Neuronal stem cell (in vitro differentiated cells): Measurements from ENCODE around the gene AATK.

Experiments used
- DNase-seq: peaks from one replicate; pipeline ENCODE4 v3.0.0-alpha.2; 2013; ENCODE audit warnings: low spot score
- H2AFZ ChIP-seq: one replicate; pipeline ENCODE4 v1.6.1; 2013; ENCODE audit warnings: mild to moderate bottlenecking, low read length, inconsistent platforms
- H2AK5ac ChIP-seq: 2 replicates; pipeline ENCODE4 v1.6.1; 2013; ENCODE audit warnings: low read depth, mild to moderate bottlenecking, inconsistent platforms, low read length, moderate library complexity, mixed read lengths
- H2BK120ac ChIP-seq: 2 replicates; pipeline ENCODE4 v1.6.1; 2013; ENCODE audit warnings: low read depth, mild to moderate bottlenecking, inconsistent platforms, low read length, moderate library complexity, mixed read lengths
- H2BK12ac ChIP-seq: one replicate; pipeline ENCODE4 v1.6.1; 2013; ENCODE audit warnings: low read length, inconsistent platforms
- H2BK15ac ChIP-seq: 2 replicates; pipeline ENCODE4 v1.6.1; 2013; ENCODE audit warnings: mild to moderate bottlenecking, low read length, inconsistent platforms, mixed read lengths
- H2BK5ac ChIP-seq: one replicate; pipeline ENCODE4 v1.6.1; 2013; ENCODE audit warnings: inconsistent platforms, mild to moderate bottlenecking, low read length, moderate library complexity
- H3K14ac ChIP-seq: one replicate; pipeline ENCODE4 v1.6.1; 2013; ENCODE audit warnings: low read length, inconsistent platforms
- H3K18ac ChIP-seq: 2 replicates; pipeline ENCODE4 v1.6.1; 2013; ENCODE audit warnings: low read length, inconsistent platforms
- H3K23ac ChIP-seq: 2 replicates; pipeline ENCODE4 v1.6.1; 2013; ENCODE audit warnings: low read depth, mild to moderate bottlenecking, mixed read lengths, low read length, inconsistent platforms; ENCODE audit not compliant: poor library complexity
- H3K27ac ChIP-seq: replicated peaks from 3 replicates; pipeline ENCODE4 v1.5.1; 2013; ENCODE audit warnings: low read length, inconsistent platforms
- H3K27me3 ChIP-seq, 3 experiments: 2 replicates each; pipeline ENCODE4 v1.6.1; 2013; ENCODE audit warnings: low read length in 3 of 3, mild to moderate bottlenecking in 2 of 3, inconsistent platforms in 1 of 3, low read depth in 1 of 3, mixed read lengths in 1 of 3, moderate library complexity in 1 of 3; ENCODE audit not compliant: control insufficient read depth in 3 of 3, insufficient read depth in 3 of 3
- H3K36me3 ChIP-seq, 2 donors: replicated peaks in 1 of 2; 2 replicates each; pipeline ENCODE4 v1.6.1; 2013; ENCODE audit warnings: low read length in 2 of 2; ENCODE audit not compliant: control insufficient read depth in 2 of 2, insufficient read depth in 2 of 2
- H3K4ac ChIP-seq: 2 replicates; pipeline ENCODE4 v1.6.1; 2013; ENCODE audit warnings: inconsistent platforms, mild to moderate bottlenecking, low read length, moderate library complexity
- H3K4me1 ChIP-seq, 2 donors: 1 replicate in 1 of 2; 2 replicates in 1 of 2; pipeline ENCODE4 v1.6.1; 2013; ENCODE audit warnings: low read length in 2 of 2, low read depth in 1 of 2; ENCODE audit not compliant: control insufficient read depth in 2 of 2, insufficient read depth in 1 of 2
- H3K4me2 ChIP-seq: one replicate; pipeline ENCODE4 v1.6.1; 2013; ENCODE audit warnings: mild to moderate bottlenecking, low read length, inconsistent platforms; ENCODE audit not compliant: insufficient read depth, poor library complexity, severe bottlenecking
- H3K4me3 ChIP-seq, 2 donors: 2 replicates each; pipeline ENCODE4 v1.5.1; 2013; ENCODE audit warnings: low read length in 2 of 2, mild to moderate bottlenecking in 2 of 2, inconsistent platforms in 1 of 2, moderate library complexity in 1 of 2
- H3K79me1 ChIP-seq: one replicate; pipeline ENCODE4 v1.6.1; 2013; ENCODE audit warnings: low read depth, mild to moderate bottlenecking, inconsistent platforms, low read length, moderate library complexity
- H3K9ac ChIP-seq: one replicate; pipeline ENCODE4 v1.6.1; 2013; ENCODE audit warnings: mild to moderate bottlenecking, low read depth, low read length, inconsistent platforms; ENCODE audit not compliant: poor library complexity
- H3K9me3 ChIP-seq, 2 donors: replicated peaks in 1 of 2; 2 replicates each; pipeline versions ENCODE3 to v1.6.1; 2013; ENCODE audit warnings: low read length in 2 of 2, mild to moderate bottlenecking in 2 of 2, inconsistent platforms in 1 of 2, low read depth in 1 of 2, mixed read lengths in 1 of 2, moderate library complexity in 1 of 2; ENCODE audit not compliant: control insufficient read depth in 2 of 2, insufficient read depth in 1 of 2
- H4K8ac ChIP-seq: one replicate; pipeline ENCODE4 v1.6.1; 2013; ENCODE audit warnings: low read depth, mild to moderate bottlenecking, inconsistent platforms, low read length, moderate library complexity
- H4K91ac ChIP-seq: one replicate; pipeline ENCODE4 v1.6.1; 2013; ENCODE audit warnings: low read length, low read depth, mild to moderate bottlenecking, inconsistent platforms; ENCODE audit not compliant: poor library complexity
- WGBS, 2 donors: extraction: QIAGEN DNeasy Blood & Tissue Kit; methylation state at CpG; one replicate each; pipeline ENCODE4 v1.1.7; 2013; ENCODE audit warnings: missing lambda C conversion rate in 2 of 2, mixed read lengths in 1 of 2; ENCODE audit not compliant: insufficient read length in 2 of 2, insufficient replicate concordance in 1 of 2; ENCODE audit errors: extremely low coverage in 2 of 2; 5-methylcytosine and 5-hydroxymethylcytosine counted together

AATK gene

GRCh38 chr17:81210466-81210865, 44.4 kb upstream of the AATK start:
- no peak for DNase-seq
- peaks cover 11 to 33% of the 10 kb centered on the region in 2 donors for H3K36me3 ChIP-seq
- H3K79me1 ChIP-seq, result peaks cover 10% of the 10 kb centered on the region
- no peak overlapping the region for H3K4me3 ChIP-seq
- peaks cover 0 to 5% of the 10 kb centered on the region in 2 donors for H3K9me3 ChIP-seq
- H3K14ac ChIP-seq, result no peak overlapping the region
- no peak overlapping the region for H3K23ac ChIP-seq
- H2AK5ac ChIP-seq, result no peak overlapping the region
- H2AFZ ChIP-seq, result no peak overlapping the region
- no peak overlapping the region for H2BK5ac ChIP-seq
- H3K4ac ChIP-seq, result no peak overlapping the region
- no peaks in the 10 kb centered on the region for H3K4me1 ChIP-seq
- H2BK120ac ChIP-seq, result no peak overlapping the region
- no peak overlapping the region for H3K18ac ChIP-seq
- no CpG with 5 or more reads among the region's 10 CpGs for WGBS, 2 donors
- no peak overlapping the region for H3K4me2 ChIP-seq
- no peak overlapping the region for H4K8ac ChIP-seq
- no peak overlapping the region for H3K27ac ChIP-seq
- H2BK12ac ChIP-seq, result no peak overlapping the region
- no peaks in the 10 kb centered on the region for H3K27me3 ChIP-seq
- no peak overlapping the region for H3K9ac ChIP-seq
- H4K91ac ChIP-seq, result no peak overlapping the region
- no peak overlapping the region for H2BK15ac ChIP-seq

GRCh38 chr17:81209141-81209540, 43.1 kb upstream of the AATK start:
- H3K27ac ChIP-seq, result no peak overlapping the region
- no peak overlapping the region for H2BK12ac ChIP-seq
- H3K14ac ChIP-seq, result no peak overlapping the region
- no peak overlapping the region for H3K4me3 ChIP-seq
- DNase-seq, result no peak
- peaks cover 0 to 5% of the 10 kb centered on the region in 2 donors for H3K9me3 ChIP-seq
- no CpG with 5 or more reads among the region's 16 CpGs for WGBS, 2 donors
- no peak overlapping the region for H2AFZ ChIP-seq
- H3K36me3 ChIP-seq, result peaks cover 16 to 40% of the 10 kb centered on the region in 2 donors
- H3K23ac ChIP-seq, result no peak overlapping the region
- H3K18ac ChIP-seq, result no peak overlapping the region
- no peak overlapping the region for H4K91ac ChIP-seq
- no peak overlapping the region for H2AK5ac ChIP-seq
- no peak overlapping the region for H3K4ac ChIP-seq
- H3K4me1 ChIP-seq, result no peaks in the 10 kb centered on the region
- H2BK120ac ChIP-seq, result no peak overlapping the region
- no peak overlapping the region for H3K9ac ChIP-seq
- no peaks in the 10 kb centered on the region for H3K27me3 ChIP-seq
- no peak overlapping the region for H4K8ac ChIP-seq
- no peak overlapping the region for H2BK5ac ChIP-seq
- H3K79me1 ChIP-seq, result peaks cover 10% of the 10 kb centered on the region
- H3K4me2 ChIP-seq, result no peak overlapping the region
- H2BK15ac ChIP-seq, result no peak overlapping the region

GRCh38 chr17:81208651-81209050, 42.6 kb upstream of the AATK start:
- Histone ChIP-seq H3K14ac (no peak overlapping the region), H3K23ac (no peak overlapping the region), H2AK5ac (no peak overlapping the region), H2BK12ac (no peak overlapping the region), H2BK120ac (no peak overlapping the region), H3K79me1 (peaks cover 10% of the 10 kb centered on the region), H3K4me3 (no peak overlapping the region), H3K18ac (no peak overlapping the region), H3K4me2 (no peak overlapping the region), H2BK15ac (no peak overlapping the region), H3K27ac (no peak overlapping the region), H4K91ac (no peak overlapping the region), H2AFZ (no peak overlapping the region), H2BK5ac (no peak overlapping the region), H4K8ac (no peak overlapping the region), H3K36me3 (peaks cover 16 to 44% of the 10 kb centered on the region in 2 donors), H3K27me3 (no peaks in the 10 kb centered on the region), H3K9me3 (peaks cover 0 to 5% of the 10 kb centered on the region in 2 donors), H3K4ac (no peak overlapping the region), H3K4me1 (no peaks in the 10 kb centered on the region), H3K9ac (no peak overlapping the region)
- no peak for DNase-seq
- WGBS, 2 donors, result no CpG with 5 or more reads among the region's 10 CpGs

GRCh38 chr17:81207610-81208581, 41.9 kb upstream of the AATK start:
- H3K4me2 ChIP-seq, result no peak overlapping the region
- no peak overlapping the region for H4K91ac ChIP-seq
- H2AFZ ChIP-seq, result no peak overlapping the region
- peak overlapping the region; percentile 2 for H3K27ac ChIP-seq
- H3K18ac ChIP-seq, result no peak overlapping the region
- peak overlapping the region; percentile 21 for H3K14ac ChIP-seq
- no peak overlapping the region for H3K9ac ChIP-seq
- no peak overlapping the region for H2BK5ac ChIP-seq
- no peak overlapping the region for H2BK15ac ChIP-seq
- no peaks in the 10 kb centered on the region for H3K4me1 ChIP-seq
- peaks cover 22 to 49% of the 10 kb centered on the region in 2 donors for H3K36me3 ChIP-seq
- H3K9me3 ChIP-seq, result peaks cover 0 to 4% of the 10 kb centered on the region in 2 donors
- peaks cover 10% of the 10 kb centered on the region for H3K79me1 ChIP-seq
- peak overlapping the region; percentile 73 for H2BK12ac ChIP-seq
- H3K23ac ChIP-seq, result peak overlapping the region; percentile 80
- no CpG with 5 or more reads among the region's 21 CpGs for WGBS, 2 donors
- H2BK120ac ChIP-seq, result no peak overlapping the region
- no peak overlapping the region for H3K4ac ChIP-seq
- DNase-seq, result no peak
- H3K4me3 ChIP-seq, result peak overlapping the region in 1 of 2 donors; percentile 16
- no peaks in the 10 kb centered on the region for H3K27me3 ChIP-seq
- H4K8ac ChIP-seq, result peak overlapping the region; percentile 82
- H2AK5ac ChIP-seq, result no peak overlapping the region
